SIG-M5 (cell line): ENCODE data around the gene TMEM179B.
"Not testable (repeated sequence)": the region's sequence is repeated elsewhere in the genome, so short reads cannot be mapped to it uniquely, and the experiment has no call there.

ENCODE experiments used
- DNase-seq: peaks from one replicate; lab custom pipeline; 2025; lab: John Stamatoyannopoulos, UW

TMEM179B gene, protein sequence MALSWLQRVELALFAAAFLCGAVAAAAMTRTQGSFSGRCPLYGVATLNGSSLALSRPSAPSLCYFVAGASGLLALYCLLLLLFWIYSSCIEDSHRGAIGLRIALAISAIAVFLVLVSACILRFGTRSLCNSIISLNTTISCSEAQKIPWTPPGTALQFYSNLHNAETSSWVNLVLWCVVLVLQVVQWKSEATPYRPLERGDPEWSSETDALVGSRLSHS

DNA sequence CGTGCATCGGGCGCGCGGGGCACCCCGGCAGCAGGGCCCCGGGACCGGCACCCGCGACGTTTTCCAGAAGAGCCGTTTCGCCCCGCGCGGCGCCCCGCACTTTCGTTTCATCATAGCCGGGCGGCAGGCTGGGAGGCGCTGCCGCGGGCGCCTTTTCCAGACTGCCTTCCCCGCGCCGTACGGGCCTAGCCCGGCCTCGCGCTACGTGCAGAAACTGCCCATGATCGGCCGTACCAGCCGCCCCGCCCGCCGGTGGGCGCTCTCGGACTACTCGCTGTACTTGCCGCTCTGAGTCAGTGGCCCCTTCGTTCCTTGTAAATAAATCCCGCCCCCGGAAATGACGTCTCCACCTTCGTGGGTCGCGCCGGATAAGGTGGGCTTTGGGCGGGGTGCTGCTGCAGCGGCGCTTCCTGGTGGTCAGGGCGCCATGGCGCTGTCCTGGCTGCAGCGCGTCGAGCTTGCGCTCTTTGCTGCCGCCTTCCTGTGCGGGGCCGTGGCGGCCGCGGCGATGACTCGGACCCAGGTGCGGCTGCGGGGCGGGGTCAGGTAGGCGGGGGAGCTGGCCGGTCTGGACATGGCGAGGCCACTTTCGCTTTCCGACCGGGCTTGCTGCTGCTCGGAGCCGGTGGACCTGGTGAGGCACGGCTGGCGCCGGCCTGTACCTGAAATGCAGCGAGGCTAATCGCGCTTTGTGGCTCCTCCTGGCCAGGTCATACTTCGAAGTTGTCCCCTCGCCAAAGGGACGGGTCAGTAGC lies at the start of gene TMEM179B:
Gene TMEM179B, plus strand, starts transcription at position 398 of the 755 bp plus-strand sequence. Its CDS starts 30 bp downstream, at position 428.
- DNase-seq: peak; percentile 81

DNA sequence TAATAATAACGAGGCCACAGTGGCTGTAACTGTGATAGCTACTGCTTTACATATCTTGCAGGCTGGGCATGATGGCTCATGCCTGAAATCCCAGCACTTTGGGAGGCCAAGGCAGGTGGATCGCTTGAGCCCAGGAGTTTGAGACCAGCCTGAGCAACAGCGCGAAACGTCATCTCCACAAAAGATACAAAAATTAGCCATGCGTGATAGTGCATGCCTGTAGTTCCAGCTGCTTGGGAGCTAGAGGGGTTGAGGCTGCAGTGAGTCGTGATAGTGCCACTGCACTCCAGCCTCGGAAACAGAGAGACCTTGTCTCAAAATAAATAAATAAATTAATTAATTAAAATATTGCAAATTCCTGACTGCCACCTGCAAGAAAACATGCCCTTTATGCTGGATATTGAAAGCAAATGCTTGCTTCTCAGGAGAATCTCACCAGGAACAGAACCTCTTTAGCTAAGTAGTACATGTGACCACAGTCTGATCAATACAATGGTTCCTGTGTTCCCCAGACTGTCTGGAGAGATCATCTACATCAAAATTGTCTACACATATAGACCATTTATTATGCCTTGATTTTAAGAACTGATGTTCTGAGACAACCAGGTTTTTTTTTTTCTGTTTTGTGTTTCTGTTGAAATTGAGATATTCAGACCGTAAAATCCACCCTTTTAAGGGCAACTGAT lies 39.6 kb upstream of the TMEM179B start:
- DNase-seq: no peak

DNA sequence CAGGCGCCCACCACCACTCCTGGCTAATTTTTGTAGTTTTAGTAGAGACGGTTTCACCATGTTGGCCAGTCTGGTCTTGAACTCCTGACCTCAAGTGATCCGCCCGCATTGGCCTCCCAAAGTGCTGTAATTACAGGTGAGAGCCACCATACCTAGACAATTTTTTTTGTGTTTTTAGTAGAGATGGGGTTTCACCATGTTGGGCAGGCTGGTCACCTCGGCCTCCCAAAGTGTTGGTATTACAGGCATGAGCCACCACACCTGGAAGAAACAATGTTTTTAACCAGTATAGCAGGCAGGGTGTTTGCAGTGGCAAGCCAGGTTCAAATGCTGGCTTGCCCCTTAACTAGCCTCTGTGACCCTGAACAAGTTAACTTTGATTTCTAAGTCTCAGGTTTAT lies 37.3 kb upstream of the TMEM179B start:
- DNase-seq: not testable (repeated sequence)

DNA sequence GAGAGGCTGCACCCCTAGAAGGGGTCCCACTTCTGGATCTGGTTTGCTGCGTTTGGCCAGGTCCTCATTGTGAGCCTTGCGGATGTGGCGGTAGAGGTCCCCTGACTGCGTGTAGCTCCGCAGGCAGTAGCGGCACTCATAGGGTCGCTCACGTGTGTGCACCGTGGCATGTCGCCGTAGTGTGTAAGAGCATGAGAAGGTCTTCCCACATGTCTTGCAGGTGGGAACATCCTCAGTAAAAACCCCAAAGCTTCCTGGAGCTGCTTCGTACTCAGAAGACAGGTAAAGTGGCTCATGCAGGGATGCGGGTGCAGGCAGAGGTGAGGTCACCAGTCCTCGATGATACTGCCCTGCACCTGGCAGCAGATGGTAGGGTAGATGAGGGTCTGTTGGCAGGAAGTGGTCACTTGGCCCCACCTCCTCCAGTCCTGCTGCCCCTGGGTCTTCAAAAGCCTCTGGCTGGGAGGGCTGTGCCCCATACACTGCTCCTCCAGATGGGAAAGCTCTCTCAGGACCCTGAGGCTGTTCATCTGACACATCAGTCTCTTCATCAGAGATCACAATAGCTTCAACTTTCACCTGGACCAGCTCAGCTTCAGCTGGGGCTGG lies 34.9 kb upstream of the TMEM179B start:
- no peak for DNase-seq

DNA sequence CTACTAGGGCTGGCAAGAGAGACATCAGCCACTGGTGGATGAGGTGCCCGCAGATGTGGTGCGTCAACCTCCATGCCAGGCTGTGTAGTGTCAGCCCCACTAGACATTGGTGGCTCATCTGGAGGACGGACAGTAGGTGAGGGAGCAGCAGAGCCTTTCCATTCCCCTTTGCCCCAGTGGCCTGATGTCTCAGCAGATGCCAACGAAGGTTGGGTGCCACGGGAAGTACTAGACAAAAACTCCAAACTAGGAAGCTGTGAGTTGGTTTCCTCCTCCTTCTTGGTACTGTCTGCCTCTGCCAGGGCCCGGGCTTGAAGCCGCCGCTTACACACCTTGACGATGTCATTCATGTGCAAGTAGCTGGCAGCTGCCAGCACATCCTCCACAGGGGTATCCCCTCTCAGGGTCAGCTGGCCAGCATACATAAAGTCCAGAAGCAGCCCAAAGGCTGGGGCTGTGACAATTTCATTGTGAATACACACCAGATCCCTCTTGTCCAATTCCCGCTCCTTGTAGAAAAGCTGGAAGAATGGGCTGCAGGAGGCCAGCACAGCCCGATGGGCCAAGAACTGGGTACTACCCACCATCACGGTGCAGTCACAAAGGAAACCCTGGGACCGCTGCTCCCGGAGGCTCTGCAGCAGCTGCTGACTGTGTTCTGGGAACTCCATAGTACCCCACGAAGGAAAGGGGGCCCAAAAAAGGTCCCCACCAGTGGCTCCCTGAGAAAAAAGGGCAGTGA lies 34.0 kb upstream of the TMEM179B start:
- no peak for DNase-seq

DNA sequence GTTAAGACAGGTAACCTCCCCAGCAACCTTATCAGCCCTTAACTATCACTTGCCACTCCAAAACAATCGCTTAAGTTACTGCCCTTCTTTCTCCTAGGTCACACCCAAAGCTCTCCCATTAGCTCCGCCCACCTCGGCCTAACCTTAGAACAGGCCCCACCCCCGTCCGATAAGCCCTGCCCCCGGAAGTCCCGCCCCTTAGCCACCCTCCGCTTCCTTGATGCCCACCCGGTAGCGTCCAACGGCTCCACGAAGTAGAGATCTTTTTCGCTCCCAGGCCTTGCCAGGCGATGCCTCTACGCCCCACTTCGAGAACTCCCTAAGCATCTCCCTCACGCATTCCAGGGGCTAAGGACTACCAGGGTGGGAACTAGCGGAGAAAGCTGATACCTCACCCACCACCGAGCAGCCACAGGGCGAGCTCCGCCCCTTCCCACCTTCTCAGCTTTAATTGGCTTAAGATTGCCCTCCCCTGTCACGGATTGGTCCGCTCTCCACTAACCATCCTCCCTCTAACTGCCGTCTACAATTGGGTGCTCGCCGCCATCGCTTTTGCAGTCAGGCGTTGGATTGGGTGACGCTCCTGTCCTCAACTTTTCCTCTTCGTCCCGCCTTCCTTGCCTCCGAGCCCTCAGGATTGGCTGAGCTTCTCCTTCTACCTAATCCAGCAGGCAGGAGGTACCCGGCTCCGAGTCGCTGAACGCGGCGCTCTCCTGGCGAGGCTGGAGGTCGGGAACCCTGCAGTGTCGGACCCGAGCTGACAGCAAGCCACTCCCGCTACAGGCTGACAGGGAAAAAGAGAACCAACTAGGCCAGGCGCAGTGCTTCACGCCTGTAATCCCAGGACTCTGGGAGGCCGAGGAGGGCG lies 33.2 kb upstream of the TMEM179B start, which contains the start of gene ZBTB3:
Gene ZBTB3, minus strand, starts transcription at position 425 of the 868 bp plus-strand sequence. CDS start 496 bp downstream, outside the sequence.
- peak; percentile 99 for DNase-seq

DNA sequence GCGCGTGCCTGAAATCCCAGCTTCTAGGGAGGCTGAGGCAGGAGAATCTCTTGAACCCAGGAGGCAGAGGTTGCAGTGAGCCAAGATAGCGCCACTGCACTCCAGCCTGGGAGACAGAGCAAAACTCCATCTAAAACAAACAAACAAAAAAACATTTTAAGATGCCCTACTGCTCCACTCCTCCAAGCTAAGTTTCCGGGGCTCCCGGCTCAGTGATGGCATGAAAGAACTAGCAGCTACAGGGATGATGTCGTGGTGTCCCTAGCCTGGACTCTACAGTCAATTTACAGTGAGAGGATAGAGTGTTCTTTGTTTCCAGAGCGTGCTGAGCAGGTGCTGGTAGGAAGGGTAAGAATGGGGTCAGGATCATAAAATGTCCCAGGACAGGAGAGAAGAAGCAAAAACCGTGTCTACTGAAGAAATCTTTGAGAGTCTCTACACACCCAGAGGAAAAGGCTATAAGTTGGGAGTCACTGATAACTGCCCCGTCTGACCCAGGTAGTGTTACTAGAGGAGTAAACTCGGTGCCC lies 32.1 kb upstream of the TMEM179B start:
- no peak for DNase-seq

DNA sequence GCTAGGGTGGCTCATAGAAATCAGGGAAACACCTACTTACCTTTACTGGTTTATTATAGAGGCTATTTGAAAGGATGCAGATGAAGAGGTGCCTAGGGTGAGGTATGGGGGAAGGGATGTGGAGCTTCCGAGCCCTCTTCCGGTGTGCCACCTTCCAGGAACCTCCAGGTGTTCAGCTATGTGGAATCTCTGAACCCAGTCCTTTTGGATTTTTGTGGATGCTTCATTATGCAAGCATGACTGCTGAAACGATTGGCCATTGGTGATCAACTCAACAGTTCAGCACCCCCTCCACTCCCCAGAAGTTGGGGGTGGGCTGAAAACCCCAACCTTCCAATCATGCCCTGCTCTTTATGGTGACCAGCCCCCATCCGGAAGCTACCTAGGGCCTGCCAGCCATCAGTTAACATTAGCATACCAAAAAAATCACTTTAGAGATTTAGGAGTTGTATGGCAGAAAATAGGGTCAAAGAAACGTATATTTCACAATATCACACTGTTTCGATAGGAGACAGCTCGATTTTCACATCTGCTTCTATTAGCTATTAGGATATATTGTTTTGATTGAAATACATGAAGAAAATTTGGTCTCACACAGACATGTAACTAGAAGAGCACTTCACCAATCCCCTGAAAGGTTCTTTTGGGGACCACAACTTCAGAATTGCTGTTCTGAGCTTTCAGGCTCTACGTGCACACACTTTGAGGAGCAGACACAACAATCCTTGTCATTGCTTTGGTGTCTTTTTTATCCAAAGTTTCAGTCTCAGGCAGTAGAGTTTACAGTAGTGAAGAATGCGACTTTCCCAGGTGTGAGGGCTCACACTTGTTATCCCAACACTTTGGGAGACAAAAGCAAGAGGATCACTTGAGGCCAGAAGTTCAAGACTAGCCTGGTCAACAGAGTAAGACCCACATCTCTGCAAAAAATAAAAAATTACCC lies 29.1 kb upstream of the TMEM179B start:
- no peak for DNase-seq

DNA sequence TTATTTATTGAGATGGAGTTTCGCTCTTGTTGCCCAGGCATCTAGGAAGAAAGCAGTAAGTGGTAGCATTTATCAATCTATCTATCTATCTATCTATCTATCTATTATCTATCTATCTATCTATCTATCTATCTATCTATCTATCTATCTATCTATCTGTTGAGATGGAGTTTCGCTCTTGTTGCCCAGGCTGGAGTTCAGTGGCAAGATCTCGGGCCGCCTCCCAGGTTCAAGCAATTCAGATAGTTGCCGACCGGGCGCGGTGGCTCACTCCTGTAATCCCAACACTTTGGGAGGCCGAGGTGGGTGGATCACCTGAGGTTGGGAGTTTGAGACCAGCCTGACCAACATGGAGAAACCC lies 26.4 kb upstream of the TMEM179B start:
- DNase-seq: not testable (repeated sequence)

DNA sequence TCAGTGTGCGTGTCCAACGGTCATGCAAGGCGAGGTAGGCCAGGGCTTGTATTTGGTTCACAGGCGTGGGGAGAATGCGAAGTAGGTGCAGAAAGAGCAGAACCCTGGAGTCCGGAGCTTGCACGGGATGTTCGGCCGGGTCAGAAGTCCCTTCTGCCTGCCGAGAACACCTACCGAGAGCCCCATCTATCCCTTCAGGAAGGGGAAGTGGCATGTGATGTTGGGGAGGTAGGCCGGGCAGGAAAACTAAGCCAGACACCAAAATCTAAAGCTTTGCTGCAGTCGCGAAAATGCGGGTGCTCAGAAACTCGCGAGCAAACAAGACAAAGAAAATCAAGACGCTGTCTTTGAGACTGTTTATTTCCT lies 16.4 kb upstream of the TMEM179B start:
- no peak for DNase-seq

DNA sequence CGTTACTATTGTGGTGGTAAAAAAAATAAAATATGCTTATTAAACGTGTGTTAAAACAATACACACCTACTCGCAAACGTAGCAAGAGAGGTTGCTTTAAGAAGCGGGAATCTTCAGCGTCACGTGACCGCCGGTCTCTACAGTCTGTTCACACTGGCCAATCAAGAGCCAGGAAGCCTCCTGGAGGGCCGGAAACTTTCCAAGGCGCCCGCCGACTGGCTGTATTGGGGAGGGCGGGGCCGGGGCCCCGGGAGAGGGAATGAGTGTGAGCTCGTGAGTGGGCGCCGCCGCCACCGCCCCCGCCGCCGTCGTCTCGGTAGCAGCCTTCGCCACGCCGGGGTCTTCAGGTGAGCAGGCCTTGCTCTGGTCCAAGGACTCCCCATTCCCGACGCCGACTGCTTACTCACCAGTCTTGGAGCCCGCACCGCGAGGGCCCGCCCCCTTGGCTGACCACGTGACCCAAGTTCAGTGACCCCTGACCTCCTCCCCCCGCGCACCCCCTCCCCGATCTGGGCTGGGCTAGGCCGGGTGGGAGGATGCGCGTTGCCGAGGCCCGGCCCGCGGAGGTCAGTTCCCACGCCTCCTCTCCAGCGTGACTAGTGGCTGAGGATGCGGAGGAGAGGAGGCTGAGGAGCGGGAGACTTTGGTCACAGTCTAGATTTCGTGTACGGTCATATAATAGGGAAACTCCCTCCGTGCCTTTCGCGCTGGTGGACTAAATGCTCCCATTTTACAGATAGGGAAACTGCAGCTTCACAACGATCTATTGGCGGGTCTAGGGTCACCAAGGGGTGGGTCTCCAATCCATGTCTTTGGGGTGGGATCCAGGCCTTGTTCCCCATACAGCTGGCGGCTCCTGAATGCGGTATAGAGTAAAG lies 15.8 kb upstream of the TMEM179B start, which contains the start of gene TAF6L:
Gene TAF6L, plus strand, starts transcription at position 253 of the 878 bp plus-strand sequence. CDS start 4,388 bp downstream, outside the sequence.
- DNase-seq: peak; percentile 71

DNA sequence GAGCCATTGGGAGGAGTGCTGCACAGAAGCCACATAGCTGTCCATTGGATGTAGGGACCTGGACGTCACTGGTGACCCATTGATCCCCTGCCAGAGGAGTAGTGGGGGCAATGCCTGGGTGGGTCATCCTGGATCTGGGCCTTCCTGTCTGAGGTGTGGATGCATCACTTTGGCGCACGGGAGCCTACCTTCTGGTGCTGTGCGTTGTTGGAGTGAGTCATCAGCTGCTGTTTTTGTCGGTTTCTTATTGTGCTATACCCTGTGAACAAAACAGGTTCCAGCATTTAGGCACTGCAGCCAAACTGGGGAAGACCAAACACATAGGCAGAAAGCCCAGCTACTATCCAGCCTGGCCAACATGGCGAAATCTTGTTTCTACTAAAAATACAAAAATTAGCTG lies 12.8 kb upstream of the TMEM179B start:
- no peak for DNase-seq

DNA sequence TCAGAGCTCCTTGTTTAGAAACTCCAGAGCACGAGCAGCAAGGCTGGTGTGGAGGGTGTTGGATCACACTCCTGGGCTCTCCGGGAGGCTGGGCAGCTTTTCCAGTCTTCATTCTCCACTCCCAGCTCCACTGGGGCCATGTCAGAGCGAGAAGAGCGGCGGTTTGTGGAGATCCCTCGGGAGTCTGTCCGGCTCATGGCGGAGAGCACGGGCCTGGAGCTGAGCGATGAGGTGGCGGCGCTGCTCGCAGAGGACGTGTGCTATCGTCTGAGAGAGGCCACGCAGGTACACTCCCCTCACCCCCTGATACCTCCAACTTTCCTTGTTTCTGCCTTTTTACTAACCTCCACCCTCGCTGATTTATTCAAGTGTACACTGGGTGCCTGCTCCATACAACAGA lies 11.6 kb upstream of the TMEM179B start:
- DNase-seq: no peak

DNA sequence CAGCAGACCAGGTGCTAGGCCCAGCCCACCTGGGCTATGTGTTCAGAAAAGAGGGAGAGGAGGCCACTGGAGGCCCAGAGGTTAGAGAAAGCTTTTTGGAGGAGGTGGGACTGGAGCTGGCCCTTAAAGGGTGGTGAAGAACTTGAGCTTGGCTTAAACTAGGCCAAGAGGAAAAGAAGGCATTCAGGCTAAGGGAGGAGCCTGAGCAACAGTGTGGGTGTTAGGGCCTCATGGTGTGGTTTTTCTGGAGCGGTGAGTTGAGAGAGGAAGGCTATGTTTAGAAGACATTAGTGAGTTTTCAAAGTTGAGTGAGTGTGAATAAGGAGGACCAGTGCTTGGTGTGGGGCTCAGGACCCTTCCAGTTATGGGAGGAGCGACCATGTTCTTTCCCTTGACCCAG lies 9.8 kb upstream of the TMEM179B start:
- no peak for DNase-seq

DNA sequence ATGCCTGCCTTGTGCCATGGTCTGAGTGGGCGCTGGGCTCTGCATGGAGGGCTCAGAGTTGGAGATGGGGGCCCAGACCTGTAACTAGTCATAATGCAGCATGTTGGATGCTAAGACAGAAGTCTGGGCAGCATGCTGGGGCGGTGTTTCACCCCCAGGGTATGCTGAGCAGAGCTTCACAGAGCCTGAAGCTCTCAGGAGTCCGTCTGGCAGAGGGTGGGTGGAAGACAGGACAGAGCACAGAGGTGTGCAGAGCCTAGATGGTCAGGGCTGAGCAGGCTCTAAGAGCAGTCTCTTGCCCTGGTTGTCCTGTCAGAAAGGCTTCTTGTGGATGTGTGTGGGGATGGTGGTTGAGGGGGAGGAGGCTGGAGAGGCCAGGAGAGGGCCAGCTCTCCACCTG lies 8.8 kb upstream of the TMEM179B start:
- no peak for DNase-seq

DNA sequence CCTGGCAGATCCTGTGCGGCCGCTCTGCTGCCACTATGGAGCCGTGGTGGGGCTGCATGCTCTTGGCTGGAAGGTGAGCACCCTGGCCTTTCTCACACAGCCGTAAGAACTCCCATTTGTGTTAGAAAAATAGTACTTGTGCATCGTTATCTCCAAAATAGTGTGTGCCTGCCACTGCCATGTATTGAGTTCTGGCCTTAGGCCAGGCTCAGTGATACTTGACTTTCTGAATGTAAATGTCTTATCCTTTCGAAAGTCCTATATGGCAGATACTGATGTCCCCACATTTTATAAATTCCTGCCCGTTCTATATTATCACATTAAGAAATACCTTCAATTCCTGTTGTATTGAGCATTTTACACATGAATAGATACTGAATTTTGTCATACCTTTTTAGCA lies 4.4 kb upstream of the TMEM179B start:
- no peak for DNase-seq

DNA sequence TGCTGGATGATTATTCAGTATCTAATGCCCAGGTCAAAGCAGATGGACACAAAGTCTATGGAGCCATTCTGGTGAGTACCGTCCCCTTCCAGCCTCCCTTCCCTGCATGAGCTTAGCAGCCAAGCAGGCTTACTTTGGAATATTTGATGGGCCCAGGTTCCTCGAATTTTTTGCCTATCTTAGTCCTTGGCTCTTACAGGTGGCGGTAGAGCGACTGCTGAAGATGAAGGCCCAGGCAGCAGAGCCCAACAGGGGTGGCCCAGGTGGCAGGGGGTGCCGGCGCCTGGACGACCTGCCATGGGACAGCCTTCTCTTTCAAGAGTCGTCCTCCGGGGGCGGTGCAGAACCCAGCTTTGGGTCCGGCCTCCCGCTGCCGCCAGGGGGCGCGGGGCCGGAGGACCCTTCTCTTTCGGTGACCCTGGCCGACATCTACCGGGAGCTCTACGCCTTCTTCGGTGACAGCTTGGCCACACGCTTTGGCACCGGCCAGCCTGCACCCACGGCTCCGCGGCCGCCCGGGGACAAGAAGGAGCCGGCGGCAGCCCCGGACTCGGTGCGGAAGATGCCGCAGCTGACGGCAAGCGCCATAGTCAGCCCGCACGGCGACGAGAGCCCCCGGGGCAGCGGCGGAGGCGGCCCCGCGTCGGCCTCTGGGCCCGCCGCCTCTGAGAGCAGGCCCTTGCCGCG lies 741 bp upstream of the TMEM179B start:
- DNase-seq: no peak

DNA sequence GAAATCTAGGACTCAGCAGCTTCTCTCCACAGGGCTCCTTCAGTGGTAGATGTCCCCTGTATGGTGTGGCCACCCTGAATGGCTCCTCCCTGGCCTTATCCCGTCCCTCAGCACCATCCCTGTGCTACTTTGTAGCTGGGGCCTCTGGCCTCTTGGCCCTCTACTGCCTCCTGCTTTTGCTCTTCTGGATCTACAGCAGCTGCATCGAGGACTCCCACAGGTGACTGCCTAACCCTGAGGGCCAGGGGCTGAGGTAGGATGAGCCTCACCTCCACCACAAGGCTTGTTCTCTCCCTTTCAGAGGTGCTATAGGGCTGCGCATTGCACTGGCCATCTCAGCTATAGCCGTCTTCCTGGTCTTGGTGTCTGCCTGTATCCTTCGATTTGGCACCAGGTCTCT lies 1.8 kb downstream of the TMEM179B start:
- DNase-seq: no peak
